Astrocyte of the cerebellum (primary cell): ENCODE results near the gene ARID4B.

ENCODE experiments used
- DNase-seq: peaks from one replicate; pipeline ENCODE4 v3.0.0-alpha.2; 2011; ENCODE audit warnings: low read depth
- H3K4me3 ChIP-seq: 2 replicates; pipeline ENCODE4 v1.5.1; 2011; ENCODE audit warnings: mild to moderate bottlenecking, low read depth, low read length, moderate library complexity
- CTCF ChIP-seq: IDR thresholded peaks from 2 replicates; pipeline ENCODE4 v1.5.1; 2012; ENCODE audit warnings: low read length, low read depth, moderate library complexity, mild to moderate bottlenecking; ENCODE audit errors: missing control alignments
- in situ Hi-C: cut with HindIII; loops from 2 replicates; pipeline ENCODE4 v1.10.0; 2017; ENCODE audit warnings: low sequenced_read_pairs

Gene ARID4B

GRCh38 chr1:235158680-235159079, 169.3 kb downstream of the ARID4B start:
- no peak overlapping the region for H3K4me3 ChIP-seq
- no peak for TF ChIP-seq CTCF
- in situ Hi-C loops = no loop called here
- no peak for DNase-seq

GRCh38 chr1:235157150-235157549, 170.8 kb downstream of the ARID4B start:
- no peak overlapping the region for H3K4me3 ChIP-seq
- in situ Hi-C loops = no loop called here
- DNase-seq = no peak
- TF ChIP-seq CTCF = no peak

- no peak overlapping the region for H3K4me3 ChIP-seq
- in situ Hi-C loops = no loop called here
- no peak for TF ChIP-seq CTCF
- no peak for DNase-seq
Measured at GRCh38 chr1:235156740-235157139, 171.2 kb downstream of the ARID4B start.

- no peak for DNase-seq
- TF ChIP-seq CTCF = no peak
- H3K4me3 ChIP-seq = no peak overlapping the region
- in situ Hi-C loops = no loop called here
Measured at GRCh38 chr1:235156265-235156664, 171.7 kb downstream of the ARID4B start.

- DNase-seq = no peak
- H3K4me3 ChIP-seq = no peak overlapping the region
- no peak for TF ChIP-seq CTCF
- in situ Hi-C loops = no loop called here
Measured at GRCh38 chr1:235152235-235152634, 175.7 kb downstream of the ARID4B start.

GRCh38 chr1:235151033-235151432, 176.9 kb downstream of the ARID4B start:
- TF ChIP-seq CTCF = no peak
- no peak overlapping the region for H3K4me3 ChIP-seq
- in situ Hi-C loops = no loop called here
- DNase-seq = no peak

- no peak for DNase-seq
- TF ChIP-seq CTCF = no peak
- no peak overlapping the region for H3K4me3 ChIP-seq
- in situ Hi-C loops = no loop called here
Measured at GRCh38 chr1:235149824-235150223, 178.2 kb downstream of the ARID4B start.
